Gastroesophageal sphincter (tissue), 3 donors: ENCODE data around the gene SYCP3.

Source experiments
- EP300 ChIP-seq: sonication (generic); formaldehyde crosslinking; IDR thresholded peaks from one replicate; pipeline ENCODE4 v1.6.1; 2017; ENCODE audit warnings: antibody characterized with exemption, mild to moderate bottlenecking
- TF ChIP-seq, protein P1 (sequence below), 4 experiments: fragments of 200-600 bp in 2 of 4; fragments of 450-650 bp in 2 of 4; sonication (generic) in 1 of 4; IDR thresholded peaks; one replicate each; pipeline ENCODE4 v1.5.1; 2017 to 2019; ENCODE audit warnings: antibody characterized with exemption in 4 of 4, mild to moderate bottlenecking in 2 of 4, moderate library complexity in 2 of 4

- TF ChIP-seq, protein P1, sequence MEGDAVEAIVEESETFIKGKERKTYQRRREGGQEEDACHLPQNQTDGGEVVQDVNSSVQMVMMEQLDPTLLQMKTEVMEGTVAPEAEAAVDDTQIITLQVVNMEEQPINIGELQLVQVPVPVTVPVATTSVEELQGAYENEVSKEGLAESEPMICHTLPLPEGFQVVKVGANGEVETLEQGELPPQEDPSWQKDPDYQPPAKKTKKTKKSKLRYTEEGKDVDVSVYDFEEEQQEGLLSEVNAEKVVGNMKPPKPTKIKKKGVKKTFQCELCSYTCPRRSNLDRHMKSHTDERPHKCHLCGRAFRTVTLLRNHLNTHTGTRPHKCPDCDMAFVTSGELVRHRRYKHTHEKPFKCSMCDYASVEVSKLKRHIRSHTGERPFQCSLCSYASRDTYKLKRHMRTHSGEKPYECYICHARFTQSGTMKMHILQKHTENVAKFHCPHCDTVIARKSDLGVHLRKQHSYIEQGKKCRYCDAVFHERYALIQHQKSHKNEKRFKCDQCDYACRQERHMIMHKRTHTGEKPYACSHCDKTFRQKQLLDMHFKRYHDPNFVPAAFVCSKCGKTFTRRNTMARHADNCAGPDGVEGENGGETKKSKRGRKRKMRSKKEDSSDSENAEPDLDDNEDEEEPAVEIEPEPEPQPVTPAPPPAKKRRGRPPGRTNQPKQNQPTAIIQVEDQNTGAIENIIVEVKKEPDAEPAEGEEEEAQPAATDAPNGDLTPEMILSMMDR (IDR thresholded peaks at IDR 0.05), result no peak
- no peak for TF ChIP-seq EP300
These were observed 1.7 kb upstream of the SYCP3 start for GRCh38 chr12:101740980-101741379.
